LNCaP clone FGC (cell line): ENCODE measurements around the gene DIO3.

ENCODE experiments used
- DNase-seq: peaks from one replicate; pipeline ENCODE4 v3.0.0-alpha.2; 2011; ENCODE audit warnings: low read depth
- H3K4me3 ChIP-seq: 2 replicates; pipeline ENCODE4 v1.5.1; 2011; ENCODE audit warnings: mild to moderate bottlenecking, low read depth, low read length, control low read depth
- CTCF ChIP-seq: IDR thresholded peaks from 2 replicates; pipeline ENCODE4 v1.5.1; 2012; ENCODE audit warnings: mild to moderate bottlenecking; ENCODE audit not compliant: control insufficient read depth, insufficient read depth; ENCODE audit errors: extremely low read depth

DIO3 gene

DNA sequence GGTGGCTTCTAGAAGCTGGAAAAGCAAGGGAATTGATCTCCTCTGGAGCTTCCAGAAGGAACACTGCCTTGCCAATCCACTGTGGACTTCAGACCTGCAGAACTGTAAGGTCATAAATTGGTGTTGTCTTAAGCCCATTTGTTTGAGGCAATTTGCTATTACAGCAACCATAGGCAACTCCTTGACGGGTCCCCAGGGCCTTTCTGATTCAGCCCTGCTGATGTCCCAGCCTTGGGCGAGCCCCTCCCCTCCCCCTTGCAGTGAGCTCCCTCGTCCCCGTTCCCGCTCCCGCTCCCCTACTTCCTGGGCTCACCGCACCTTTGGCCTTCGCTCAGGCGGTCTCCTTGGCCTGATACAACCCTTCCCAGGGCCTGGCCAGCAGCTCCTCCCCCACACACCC lies 18.9 kb upstream of the DIO3 start:
- no peak overlapping the region for H3K4me3 ChIP-seq
- no peak for DNase-seq
- no peak for TF ChIP-seq CTCF

GRCh38 chr14:101543814-101544213 lies 17.5 kb upstream of the DIO3 start:
- TF ChIP-seq CTCF, result no peak
- no peak for DNase-seq
- no peak overlapping the region for H3K4me3 ChIP-seq

DNA sequence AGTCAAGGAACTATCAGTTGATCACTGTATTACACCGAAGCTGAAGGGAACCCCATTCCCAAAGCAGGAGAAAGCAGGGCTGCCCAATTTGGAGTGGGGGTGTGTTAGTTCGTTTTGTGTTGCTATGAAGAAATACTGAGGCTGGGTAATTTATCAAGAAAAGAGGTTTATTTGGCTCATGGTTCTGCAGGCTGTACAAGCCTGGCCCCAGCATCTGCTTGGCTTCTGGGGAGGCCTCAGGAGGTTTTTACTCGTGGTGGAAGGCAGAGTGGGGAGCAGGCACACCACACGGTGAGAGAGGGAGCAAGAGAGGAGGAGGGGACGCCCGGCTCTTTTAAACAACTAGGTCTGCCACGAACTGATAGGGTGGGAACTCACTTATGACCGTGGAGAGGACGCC lies 16.7 kb upstream of the DIO3 start:
- no peak for DNase-seq
- no peak for TF ChIP-seq CTCF
- H3K4me3 ChIP-seq, result no peak overlapping the region

DNA sequence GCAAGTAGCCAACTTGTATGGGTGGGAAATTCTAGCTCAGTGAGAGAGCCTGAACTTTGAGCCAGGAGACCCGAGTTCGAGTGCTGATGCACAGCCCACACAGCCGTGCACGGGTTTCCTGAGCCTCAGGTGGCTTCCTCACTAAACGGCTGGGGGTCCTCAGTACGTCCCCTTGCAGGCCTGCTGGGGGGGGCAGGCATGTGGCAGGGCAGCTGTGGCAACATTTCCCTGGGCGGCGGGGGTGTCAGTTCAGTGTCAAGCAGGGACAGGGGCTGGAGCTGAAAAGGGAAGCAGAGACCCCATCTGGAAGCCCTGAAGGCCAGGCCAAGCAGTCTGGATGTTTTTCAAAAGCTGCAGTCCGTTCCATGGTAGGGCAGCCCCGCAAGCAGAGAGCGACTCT lies 14.6 kb upstream of the DIO3 start:
- H3K4me3 ChIP-seq, result no peak overlapping the region
- TF ChIP-seq CTCF, result no peak
- DNase-seq, result no peak

DNA sequence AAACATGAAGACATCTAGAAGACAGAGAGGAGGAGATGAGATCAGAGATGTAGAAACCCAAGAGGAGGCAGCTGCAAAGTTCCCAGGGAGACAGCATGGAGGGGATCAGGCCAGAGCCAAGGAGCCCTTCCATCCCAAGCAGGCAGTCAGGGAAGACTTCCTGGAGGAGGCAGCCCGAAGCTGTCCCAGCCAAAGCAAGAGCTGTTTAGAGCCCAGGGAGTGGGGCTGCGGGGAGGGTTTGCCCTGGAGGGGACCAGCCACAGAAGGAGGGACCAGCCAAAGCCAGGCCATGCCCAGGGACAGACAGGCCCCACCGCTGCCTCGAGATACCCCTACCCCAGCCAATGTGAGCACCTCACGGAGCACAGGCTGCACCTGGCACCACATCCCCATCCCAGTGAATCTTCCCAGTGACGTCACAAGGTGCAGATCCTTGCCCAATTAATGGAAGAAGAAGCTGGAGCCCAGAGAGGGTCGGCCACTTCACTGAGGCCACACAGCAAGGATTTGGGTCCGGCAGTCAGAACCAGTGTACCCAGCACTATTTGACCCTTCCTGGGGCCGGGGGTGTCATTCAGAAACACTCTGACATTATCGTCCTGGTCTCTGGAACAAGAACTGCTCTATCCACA lies 14.1 kb upstream of the DIO3 start:
- no peak for TF ChIP-seq CTCF

GRCh38 chr14:101547961-101548669 lies 13.2 kb upstream of the DIO3 start:
- H3K4me3 ChIP-seq, result no peak overlapping the region
- TF ChIP-seq CTCF, result no peak
- DNase-seq, result no peak

More for the DNA sequence above, 14.1 kb upstream of the DIO3 start:
- H3K4me3 ChIP-seq, result no peak overlapping the region
- DNase-seq, result no peak

DNA sequence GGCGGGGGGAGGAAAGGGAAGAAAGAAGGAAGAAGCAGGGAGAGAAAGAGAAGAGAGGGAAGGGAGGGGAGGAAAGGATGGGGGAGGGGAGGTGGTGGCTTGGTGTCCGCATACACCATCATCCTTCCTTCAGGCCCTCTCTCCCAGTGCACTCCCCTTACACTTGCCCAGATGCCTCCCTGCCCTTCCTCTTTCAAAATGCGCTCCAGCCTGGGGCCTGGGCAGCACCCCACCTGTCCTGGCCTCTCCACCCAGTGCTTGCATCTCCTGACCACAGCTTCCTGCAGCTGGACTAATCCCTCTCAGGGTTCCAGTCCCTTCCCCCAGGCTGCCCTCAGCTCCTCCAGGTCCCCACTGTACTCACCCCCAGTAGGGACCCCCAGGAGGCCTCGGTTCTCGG lies 12.6 kb upstream of the DIO3 start:
- TF ChIP-seq CTCF, result no peak
- DNase-seq, result no peak
- H3K4me3 ChIP-seq, result no peak overlapping the region
